GM12891 (cell line): ENCODE measurements around the gene HMBS.

Experiments
- PAX5 ChIP-seq: IDR thresholded peaks from 2 replicates; pipeline ENCODE4 v1.6.1; 2011; ENCODE audit warnings: low read length, moderate library complexity, mild to moderate bottlenecking; ENCODE audit not compliant: insufficient read depth, severe bottlenecking
- POLR2A ChIP-seq: IDR thresholded peaks from 2 replicates; pipeline ENCODE4 v1.6.1; 2011; ENCODE audit warnings: low read depth, low read length, control low read depth
- POLR2AphosphoS5 ChIP-seq: IDR thresholded peaks from 2 replicates; pipeline ENCODE4 v1.6.1; 2011; ENCODE audit warnings: low read depth, low read length, control low read depth
- POU2F2 ChIP-seq: IDR thresholded peaks from 2 replicates; pipeline ENCODE4 v1.6.1; 2011; ENCODE audit warnings: low read depth, mild to moderate bottlenecking, control low read depth, low read length, moderate library complexity
- SPI1 ChIP-seq: IDR thresholded peaks from 2 replicates; pipeline ENCODE4 v1.6.1; 2011; ENCODE audit warnings: low read depth, low read length, control low read depth
- TAF1 ChIP-seq: IDR thresholded peaks from 2 replicates; pipeline ENCODE4 v1.6.1; 2011; ENCODE audit warnings: low read depth, low read length, control low read depth

- TF ChIP-seq POLR2A (no peak), POLR2AphosphoS5 (no peak), TAF1 (no peak), SPI1 (no peak), PAX5 (no peak), POU2F2 (no peak)
These were observed 26.8 kb downstream of the HMBS start for GRCh38 chr11:119111361-119111925.
